ENCODE results near the gene TREH.
A peak's percentile ranks its signal among the peaks of the same experiment; 100 is the strongest.
"Not testable (repeated sequence)": the region's sequence is repeated elsewhere in the genome, so short reads cannot be mapped to it uniquely, and the experiment has no call there.

The TREH gene

GRCh38 chr11:118679483-118679882 lies at the start of gene TREH:
Gene TREH, minus strand, starts transcription at chr11:118679650. Its CDS starts 23 bp downstream, at chr11:118679627.
- DNase-seq = no peak

GRCh38 chr11:118728112-118728511 lies 48.7 kb upstream of the TREH start:
- DNase-seq = not testable (repeated sequence)

DNA sequence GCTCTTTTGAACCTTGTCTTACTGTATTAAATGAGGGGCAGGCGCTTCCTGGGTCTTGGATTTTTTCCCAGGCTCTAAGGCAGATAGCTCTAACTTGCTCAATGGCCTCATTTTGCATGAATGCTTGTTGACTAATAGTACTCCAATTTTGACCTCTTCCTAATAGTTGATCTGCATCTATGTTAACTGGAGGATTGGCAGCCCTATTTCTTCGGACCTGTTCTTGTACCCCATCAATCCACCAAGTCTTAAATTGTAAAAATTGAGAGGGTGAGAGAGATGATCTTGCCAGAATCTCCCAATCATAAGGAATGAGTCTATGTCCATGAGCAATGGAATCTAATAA lies 48.2 kb upstream of the TREH start:
- not testable (repeated sequence) for DNase-seq

- DNase-seq = not testable (repeated sequence)
These were observed 47.7 kb upstream of the TREH start for GRCh38 chr11:118727001-118727720.

DNA sequence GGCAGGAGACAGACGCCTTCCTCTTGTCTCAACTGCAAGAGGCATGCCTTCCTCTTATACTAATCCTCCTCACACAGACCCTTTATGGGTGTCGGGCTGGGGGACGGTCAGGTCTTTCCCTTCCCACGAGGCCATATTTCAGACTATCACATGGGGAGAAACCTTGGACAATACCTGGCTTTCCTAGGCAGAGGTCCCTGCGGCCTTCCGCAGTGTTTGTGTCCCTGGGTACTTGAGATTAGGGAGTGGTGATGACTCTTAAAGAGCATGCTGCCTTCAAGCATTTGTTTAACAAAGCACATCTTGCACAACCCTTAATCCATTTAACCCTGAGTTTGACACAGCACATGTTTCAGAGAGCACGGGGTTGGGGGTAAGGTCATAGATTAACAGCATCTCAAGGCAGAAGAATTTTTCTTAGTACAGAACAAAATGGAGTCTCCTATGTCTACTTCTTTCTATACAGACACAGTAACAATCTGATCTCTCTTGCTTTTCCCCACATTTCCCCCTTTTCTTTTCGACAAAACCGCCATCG lies 42.1 kb upstream of the TREH start:
- DNase-seq = not testable (repeated sequence)

DNA sequence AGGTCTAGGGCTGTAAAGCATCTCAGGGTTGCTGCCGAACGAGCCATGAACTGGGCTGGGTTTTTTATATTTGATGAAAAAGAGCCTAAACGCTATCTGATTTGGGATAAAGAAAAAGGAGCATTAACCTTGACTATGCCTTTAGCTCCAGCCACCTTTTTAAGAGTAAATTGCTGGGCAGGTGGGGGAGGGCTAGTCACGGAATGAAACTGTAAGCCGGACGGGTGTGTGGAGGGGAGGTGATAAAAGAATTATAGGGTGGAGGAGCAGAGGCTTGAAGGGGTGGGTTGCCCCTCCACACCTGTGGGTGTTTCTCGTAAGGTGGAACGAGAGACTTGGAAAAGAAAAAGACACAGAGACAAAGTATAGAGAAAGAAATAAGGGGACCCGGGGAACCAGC lies 41.3 kb upstream of the TREH start:
- not testable (repeated sequence) for DNase-seq

DNA sequence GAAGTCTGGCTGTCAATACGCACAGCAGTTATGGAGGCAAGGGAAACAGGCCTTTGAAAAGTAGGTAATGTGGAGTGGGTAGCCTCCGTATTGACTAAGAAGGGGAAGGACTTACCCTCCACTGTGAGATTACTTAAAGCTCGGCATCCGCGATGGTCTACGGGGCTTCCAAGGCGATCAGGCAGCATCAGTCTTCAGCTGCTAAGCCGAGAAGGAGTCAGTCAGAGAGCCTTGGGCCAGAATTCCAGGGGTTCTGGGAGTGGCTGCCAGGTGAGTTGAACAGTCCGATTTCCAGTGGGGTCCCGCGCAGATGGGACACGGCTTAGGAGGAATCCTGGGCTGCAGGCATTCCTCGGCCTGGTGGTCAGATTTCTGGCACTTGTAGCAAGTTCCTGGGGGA lies 40.6 kb upstream of the TREH start:
- DNase-seq = not testable (repeated sequence)

GRCh38 chr11:118718562-118718961 lies 39.1 kb upstream of the TREH start:
- not testable (repeated sequence) for DNase-seq

DNA sequence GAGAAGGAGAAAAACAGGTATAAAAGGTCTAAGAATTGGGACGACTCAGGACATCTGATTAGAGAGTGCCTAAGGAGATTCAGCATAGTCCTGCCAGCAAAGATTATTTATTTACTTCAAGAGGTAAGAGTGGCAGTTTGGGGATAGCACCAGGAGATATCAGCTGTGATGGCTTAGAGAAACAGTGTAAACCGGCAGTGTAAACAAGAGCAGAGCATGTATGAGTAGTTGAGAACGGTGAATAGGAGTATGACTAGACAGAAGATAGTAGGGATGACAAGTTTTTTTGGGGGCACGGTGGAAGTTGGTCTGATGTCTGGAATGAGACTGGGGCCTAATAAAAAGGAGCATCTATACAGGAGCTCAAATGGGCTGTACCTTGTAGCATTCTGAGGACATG lies 38.3 kb upstream of the TREH start:
- DNase-seq = not testable (repeated sequence)

GRCh38 chr11:118717221-118717620 lies 37.8 kb upstream of the TREH start:
- DNase-seq = not testable (repeated sequence)

DNA sequence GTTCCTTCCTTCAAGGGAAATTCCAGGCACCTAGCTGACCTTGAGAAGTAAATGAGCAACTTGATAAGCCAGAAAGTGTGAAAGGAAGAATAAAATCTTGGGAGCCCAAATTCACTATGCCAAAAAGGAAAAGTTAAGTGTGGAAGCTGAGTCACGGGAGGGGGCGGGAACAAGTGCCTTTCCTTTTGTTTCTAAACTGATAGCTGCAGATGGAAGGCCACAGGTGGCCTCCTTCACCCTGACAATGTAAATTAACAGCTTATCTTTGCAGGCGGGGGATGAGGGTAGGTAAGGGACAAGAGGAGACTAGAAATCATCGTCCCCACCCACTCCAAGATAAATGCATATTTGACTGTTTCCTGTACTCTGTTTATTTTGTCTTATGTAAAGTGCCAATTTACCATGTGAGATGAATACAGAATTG lies 36.4 kb upstream of the TREH start:
- DNase-seq = no peak

GRCh38 chr11:118715245-118715831 lies 35.9 kb upstream of the TREH start:
- DNase-seq = no peak

DNA sequence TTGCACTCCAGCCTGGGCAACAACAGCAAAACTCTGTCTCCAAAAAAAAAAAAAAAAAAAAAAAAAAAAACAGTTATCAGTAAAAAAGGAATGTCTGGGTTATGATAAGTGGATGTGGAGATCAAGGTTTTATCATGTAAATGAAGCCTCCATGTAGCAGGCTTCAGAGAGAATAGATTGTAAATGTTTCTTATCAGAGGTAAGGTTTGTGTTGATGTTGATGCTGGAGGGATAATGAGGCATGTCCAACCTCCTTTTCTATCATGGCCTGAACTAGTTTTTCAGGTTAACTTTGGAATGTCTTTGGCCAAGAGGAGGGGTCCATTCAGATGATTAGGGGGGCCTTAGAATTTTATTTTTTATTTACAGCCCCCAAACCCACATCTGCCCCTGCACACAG lies 35.4 kb upstream of the TREH start:
- DNase-seq = no peak

DNA sequence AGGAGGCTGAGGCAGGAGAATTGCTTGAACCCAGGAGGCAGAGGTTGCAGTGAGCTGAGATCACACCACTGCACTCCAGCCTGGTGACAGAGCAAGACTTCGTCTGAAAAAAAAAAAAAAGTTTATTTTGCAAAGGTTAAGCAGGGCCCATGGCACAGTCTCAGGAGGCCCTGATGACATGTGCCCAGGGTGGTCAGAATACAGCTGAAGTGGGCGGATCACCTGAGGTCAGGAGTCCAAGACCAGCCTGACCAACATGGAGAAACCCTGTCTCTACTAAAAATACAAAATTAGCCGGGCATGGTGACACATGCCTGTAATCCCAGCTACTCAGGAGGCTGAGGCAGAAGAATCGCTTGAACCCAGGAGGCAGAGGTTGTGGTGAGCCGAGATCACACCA lies 35.0 kb upstream of the TREH start:
- not testable (repeated sequence) for DNase-seq

DNA sequence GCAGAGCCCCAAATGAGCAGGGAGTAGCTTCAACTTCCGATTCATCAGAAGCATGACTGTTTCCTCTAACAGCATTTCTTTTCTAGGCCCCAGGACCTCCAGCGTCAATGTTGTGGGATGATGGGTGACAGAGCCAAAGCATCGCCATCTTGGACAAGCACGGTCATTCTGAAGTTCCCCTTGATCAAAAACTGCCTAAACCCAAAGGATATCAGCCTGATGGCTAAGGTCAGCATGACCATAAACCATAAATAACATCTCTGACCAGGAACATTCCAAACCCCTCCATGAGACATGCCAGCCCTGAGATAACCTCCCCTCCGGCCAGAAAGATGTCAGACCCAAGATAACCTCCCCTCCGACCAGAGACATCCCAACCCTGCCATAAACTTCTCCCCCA lies 28.8 kb upstream of the TREH start:
- DNase-seq = no peak

GRCh38 chr11:118706546-118706825 lies 27.0 kb upstream of the TREH start:
- DNase-seq = no peak

GRCh38 chr11:118705791-118706545 lies 26.5 kb upstream of the TREH start:
- DNase-seq = no peak

DNA sequence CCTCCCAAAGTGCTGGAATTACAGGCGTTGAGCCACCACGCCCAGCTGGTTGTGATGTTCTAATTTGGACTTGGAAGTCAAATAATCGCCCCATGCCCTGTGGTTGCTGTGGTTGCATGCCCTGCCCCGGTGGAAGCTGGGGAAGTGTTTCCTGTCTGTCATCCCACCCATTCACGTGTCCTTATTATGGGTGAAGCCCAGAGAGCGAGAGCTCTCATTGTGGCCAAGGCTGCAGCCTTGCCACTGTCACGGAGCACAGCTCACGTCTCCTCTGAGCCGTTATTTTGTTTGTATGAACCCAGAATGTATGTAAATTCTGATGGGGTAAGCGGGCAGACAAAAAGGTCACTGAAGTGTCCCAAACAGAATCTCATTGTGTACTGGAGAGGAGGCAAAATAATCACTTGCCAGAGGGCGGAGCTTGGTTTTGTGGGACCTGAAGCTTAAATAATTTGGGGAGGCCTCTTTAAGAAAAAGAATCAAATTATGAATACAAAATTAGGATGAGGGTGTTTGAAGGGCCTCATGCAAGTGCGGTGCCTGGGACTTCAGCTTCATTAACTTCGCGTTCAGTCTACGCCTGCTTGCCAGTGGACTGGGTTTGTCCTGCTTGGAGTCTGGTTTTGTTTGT lies 25.8 kb upstream of the TREH start:
- peak; percentile 53 for DNase-seq

GRCh38 chr11:118703563-118704106 lies 24.2 kb upstream of the TREH start:
- no peak for DNase-seq

GRCh38 chr11:118699506-118700220 lies 20.2 kb upstream of the TREH start:
- DNase-seq = peak; percentile 74

GRCh38 chr11:118697346-118697745 lies 17.9 kb upstream of the TREH start:
- no peak for DNase-seq

GRCh38 chr11:118696673-118697226 lies 17.3 kb upstream of the TREH start:
- DNase-seq = no peak
